Subcutaneous abdominal adipose tissue (tissue), 5 donors: Measurements from ENCODE around the gene CSNK2B.

Experiments used
- H3K27ac ChIP-seq: one replicate; pipeline ENCODE4 v1.7.0; 2013; ENCODE audit warnings: low read depth, mild to moderate bottlenecking, inconsistent platforms, low read length, moderate library complexity
- H3K27me3 ChIP-seq, 5 donors: one replicate each; pipeline ENCODE4 v1.7.0; 2013; ENCODE audit warnings: low read length in 5 of 5, inconsistent platforms in 1 of 5; ENCODE audit not compliant: control insufficient read depth in 5 of 5, insufficient read depth in 4 of 5
- H3K36me3 ChIP-seq, 5 donors: one replicate each; pipeline ENCODE4 v1.7.0; 2013; ENCODE audit warnings: low read length in 5 of 5; ENCODE audit not compliant: control insufficient read depth in 5 of 5, insufficient read depth in 5 of 5
- H3K4me1 ChIP-seq, 5 donors: one replicate each; pipeline ENCODE4 v1.7.0; 2013; ENCODE audit warnings: low read length in 5 of 5, mild to moderate bottlenecking in 3 of 5, moderate library complexity in 1 of 5; ENCODE audit not compliant: control insufficient read depth in 5 of 5, insufficient read depth in 5 of 5
- H3K4me3 ChIP-seq, 5 donors: one replicate each; pipeline ENCODE4 v1.7.0; 2013; ENCODE audit warnings: low read length in 5 of 5, low read depth in 1 of 5
- H3K9ac ChIP-seq, 5 donors: one replicate each; pipeline ENCODE4 v1.7.0; 2013; ENCODE audit warnings: low read length in 5 of 5, mild to moderate bottlenecking in 4 of 5, moderate library complexity in 3 of 5
- H3K9me3 ChIP-seq, 5 donors: one replicate each; pipeline ENCODE4 v1.7.0; 2013; ENCODE audit warnings: low read length in 5 of 5; ENCODE audit not compliant: control insufficient read depth in 5 of 5
- donor health status: healthy.
- donor health status: healthy.
- donor health status: healthy.
- donor health status: healthy.
- donor health status: healthy.

The CSNK2B gene

GRCh38 chr6:31660381-31661261 lies 5.3 kb upstream of the CSNK2B start, which contains the start of gene C6orf47:
C6orf47 (minus strand) TSS chr6:31660778; CDS start chr6:31659947, 831 bp downstream.
- peaks cover 0 to 40% (median 22%) of the 10 kb centered on the region in 5 donors for H3K36me3 ChIP-seq
- H3K9ac ChIP-seq, result peak within 1 kb of the TSS; percentile 74 to 99 (median 90)
- H3K27ac ChIP-seq, result peak within 1 kb of the TSS; percentile 89
- peak within 1 kb of the TSS; percentile 58 to 98 (median 90) for H3K4me3 ChIP-seq
- H3K9me3 ChIP-seq, result no peaks in the 10 kb centered on the region
- no peaks in the 10 kb centered on the region for H3K27me3 ChIP-seq
- peaks cover 14 to 67% (median 57%) of the 10 kb centered on the region in 5 donors for H3K4me1 ChIP-seq

GRCh38 chr6:31661262-31662123 lies 4.4 kb upstream of the CSNK2B start:
- Histone ChIP-seq H3K9me3 (no peaks in the 10 kb centered on the region), H3K36me3 (peaks cover 0 to 32% (median 18%) of the 10 kb centered on the region in 5 donors), H3K4me3 (peak overlapping the region in 4 of 5 donors; percentile 70 to 94 (median 87)), H3K27me3 (no peaks in the 10 kb centered on the region), H3K9ac (peak overlapping the region in 2 of 5 donors; percentile 90 to 99), H3K27ac (peak overlapping the region; percentile 89), H3K4me1 (peaks cover 14 to 72% (median 61%) of the 10 kb centered on the region in 5 donors)

- Histone ChIP-seq H3K36me3 (peaks cover 0 to 26% (median 17%) of the 10 kb centered on the region in 5 donors), H3K4me1 (peaks cover 19 to 76% (median 65%) of the 10 kb centered on the region in 5 donors), H3K4me3 (no peak overlapping the region), H3K9me3 (no peaks in the 10 kb centered on the region), H3K9ac (no peak overlapping the region), H3K27me3 (no peaks in the 10 kb centered on the region), H3K27ac (peak overlapping the region; percentile 37)
Observed at GRCh38 chr6:31662124-31662723, 3.7 kb upstream of the CSNK2B start.

- peak overlapping the region; percentile 97 for H3K27ac ChIP-seq
- peak overlapping the region in 3 of 5 donors; percentile 10 to 96 (median 88) for H3K9ac ChIP-seq
- peaks cover 19 to 74% (median 59%) of the 10 kb centered on the region in 5 donors for H3K4me1 ChIP-seq
- H3K27me3 ChIP-seq, result no peaks in the 10 kb centered on the region
- H3K9me3 ChIP-seq, result no peaks in the 10 kb centered on the region
- peak overlapping the region; percentile 39 to 96 (median 92) for H3K4me3 ChIP-seq
- peaks cover 4 to 31% (median 20%) of the 10 kb centered on the region in 5 donors for H3K36me3 ChIP-seq
Observed at GRCh38 chr6:31663126-31663960, 2.5 kb upstream of the CSNK2B start.

- H3K36me3 ChIP-seq, result peaks cover 4 to 36% (median 28%) of the 10 kb centered on the region in 5 donors
- peaks cover 18 to 68% (median 51%) of the 10 kb centered on the region in 5 donors for H3K4me1 ChIP-seq
Observed at GRCh38 chr6:31663961-31664789, 1.7 kb upstream of the CSNK2B start.

GRCh38 chr6:31664790-31665500 lies 935 bp upstream of the CSNK2B start, which contains the start of gene GPANK1:
GPANK1 (minus strand) TSS chr6:31664997; CDS start chr6:31664478, 519 bp downstream.
- H3K4me3 ChIP-seq, result peak within 1 kb of the TSS; percentile 70 to 98 (median 92)
- peaks cover 14 to 61% (median 43%) of the 10 kb centered on the region in 5 donors for H3K4me1 ChIP-seq
- peaks cover 4 to 42% (median 36%) of the 10 kb centered on the region in 5 donors for H3K36me3 ChIP-seq
- H3K9ac ChIP-seq, result peak within 1 kb of the TSS; percentile 88 to 97 (median 96)
- peak within 1 kb of the TSS; percentile 97 for H3K27ac ChIP-seq
- H3K27me3 ChIP-seq, result no peaks in the 10 kb centered on the region
- no peaks in the 10 kb centered on the region for H3K9me3 ChIP-seq

More at GRCh38 chr6:31663961-31664789, 1.7 kb upstream of the CSNK2B start:
- peak overlapping the region; percentile 70 to 98 (median 92) for H3K4me3 ChIP-seq
- no peaks in the 10 kb centered on the region for H3K27me3 ChIP-seq
- H3K9ac ChIP-seq, result peak overlapping the region; percentile 70 to 96 (median 88)
- peak overlapping the region; percentile 97 for H3K27ac ChIP-seq
- H3K9me3 ChIP-seq, result no peaks in the 10 kb centered on the region

GRCh38 chr6:31666337-31666965 lies 571 bp downstream of the CSNK2B start:
- no peaks in the 10 kb centered on the region for H3K27me3 ChIP-seq
- H3K4me3 ChIP-seq, result peak overlapping the region; percentile 90 to 96 (median 92)
- peak overlapping the region; percentile 97 for H3K27ac ChIP-seq
- H3K9ac ChIP-seq, result peak overlapping the region; percentile 88 to 97 (median 96)
- peaks cover 9 to 47% (median 34%) of the 10 kb centered on the region in 5 donors for H3K4me1 ChIP-seq
- no peaks in the 10 kb centered on the region for H3K9me3 ChIP-seq
- peaks cover 4 to 57% (median 51%) of the 10 kb centered on the region in 5 donors for H3K36me3 ChIP-seq
